GM12878 (cell line): Measurements from ENCODE around the gene RRP15. TPM values are rescaled to one million over a fixed set of nuclear protein-coding genes. Genes with fewer than 3 reads are reported as not detected.

ENCODE experiments used
- ATAC-seq: fragments of 200-7000 bp; cut with Tn5 transposase; 3 replicates; pipeline ENCODE4 v1.9.1; 2020; ENCODE audit warnings: mild to moderate bottlenecking, moderate library complexity
- BruUV-seq: library from RNA; stranded (reverse); fragments of 400-500 nt; replicated peaks from 2 replicates; lab custom pipeline; 2021; lab: Mats Ljungman, UMichigan
- CTCF ChIA-PET: fragments of 300-600 bp; sonication (Branson Sonifier 250); formaldehyde crosslinking; extraction: SDS; loops from one replicate; lab custom pipeline; 2021; ENCODE audit warnings: inconsistent platforms; lab: Yijun Ruan, JAX
- POLR2A ChIA-PET: fragments of 350-600 bp; formaldehyde crosslinking; extraction: SDS; loops from one replicate; lab custom pipeline; 2021; ENCODE audit warnings: inconsistent platforms; lab: Charles Lee
- RAD21 ChIA-PET: fragments of 300-600 bp; sonication (Branson Sonifier 250); formaldehyde crosslinking; loops from one replicate; lab custom pipeline; 2023; ENCODE audit warnings: antibody characterized with exemption; ENCODE audit not compliant: unreplicated experiment; lab: Charles Lee
- SMC1A ChIA-PET: fragments of 300-600 bp; sonication (Branson Sonifier 250); formaldehyde crosslinking; loops from one replicate; lab custom pipeline; 2023; ENCODE audit not compliant: unreplicated experiment, uncharacterized antibody; lab: Charles Lee
- DNase-seq: peaks from one replicate; pipeline ENCODE4 v3.0.0-alpha.2; 2011; ENCODE audit warnings: low read depth, low spot score
- FAIRE-seq: peaks from 3 replicates; lab custom pipeline; 2011; peaks lifted over from hg19 to GRCh38; lab: Jason Lieb, UNC
- H2AFZ ChIP-seq: 2 replicates; pipeline ENCODE4 v1.6.0; 2011; ENCODE audit warnings: low read depth, low read length, control low read depth; ENCODE audit not compliant: control insufficient read depth
- H3K27ac ChIP-seq: 2 replicates; pipeline ENCODE4 v1.5.1; 2011; ENCODE audit warnings: control low read depth; ENCODE audit not compliant: control insufficient read depth, insufficient read depth
- H3K27me3 ChIP-seq, 2 experiments: replicated peaks in 1 of 2; 2 replicates each; pipeline versions ENCODE4 v1.6.0 to v1.6.1; 2011; ENCODE audit warnings: low read length in 1 of 2; ENCODE audit not compliant: control insufficient read depth in 2 of 2, insufficient read depth in 2 of 2
- H3K36me3 ChIP-seq, 2 experiments: 2 replicates each; pipeline ENCODE4 v1.5.1; 2011; ENCODE audit warnings: low read length in 1 of 2; ENCODE audit not compliant: control insufficient read depth in 2 of 2, insufficient read depth in 2 of 2
- H3K4me1 ChIP-seq: 2 replicates; pipeline ENCODE4 v1.6.1; 2011; ENCODE audit warnings: mild to moderate bottlenecking, low read length, moderate library complexity, mixed read lengths; ENCODE audit not compliant: control insufficient read depth, insufficient read depth
- H3K4me2 ChIP-seq: 2 replicates; pipeline ENCODE4 v1.6.0; 2011; ENCODE audit warnings: control low read depth; ENCODE audit not compliant: control insufficient read depth, insufficient read depth
- H3K4me3 ChIP-seq: fragments of 200-600 bp; sonication (generic); 2 replicates; pipeline ENCODE4 v1.5.1; 2016
- H3K79me2 ChIP-seq: 2 replicates; pipeline ENCODE4 v1.6.0; 2011; ENCODE audit warnings: low read length; ENCODE audit not compliant: control insufficient read depth, insufficient read depth
- H3K9ac ChIP-seq: 2 replicates; pipeline ENCODE4 v1.8.0; 2011; ENCODE audit warnings: low read length, control low read depth, mixed read lengths; ENCODE audit not compliant: control insufficient read depth, insufficient read depth
- H3K9me3 ChIP-seq: replicated peaks from 3 replicates; pipeline ENCODE4 v1.5.1; 2011; ENCODE audit warnings: mild to moderate bottlenecking, low read length; ENCODE audit not compliant: control insufficient read depth, insufficient read depth
- H4K20me1 ChIP-seq: 2 replicates; pipeline ENCODE4 v1.6.0; 2011; ENCODE audit not compliant: control insufficient read depth, insufficient read depth
- CBX3 ChIP-seq: fragments of 200-600 bp; sonication (generic); IDR thresholded peaks from 2 replicates; pipeline ENCODE4 v1.6.1; 2016; ENCODE audit warnings: low read depth, borderline replicate concordance
- HDAC6 ChIP-seq: fragments of 200-600 bp; sonication (generic); IDR thresholded peaks from one replicate; pipeline ENCODE4 v1.8.0; 2017; ENCODE audit warnings: antibody characterized with exemption; ENCODE audit not compliant: unreplicated experiment
- LARP7 ChIP-seq: fragments of 450-650 bp; IDR thresholded peaks from 2 replicates; pipeline ENCODE4 v1.6.1; 2017; ENCODE audit warnings: mild to moderate bottlenecking
- PBX3 ChIP-seq: IDR thresholded peaks from 2 replicates; pipeline ENCODE4 v1.6.1; 2011; ENCODE audit warnings: mild to moderate bottlenecking, low read depth, low read length, moderate library complexity; ENCODE audit not compliant: insufficient replicate concordance
- RAD21 ChIP-seq: IDR thresholded peaks from 2 replicates; pipeline ENCODE4 v1.6.1; 2011; ENCODE audit warnings: mild to moderate bottlenecking, low read depth, low read length, moderate library complexity; ENCODE audit not compliant: insufficient read depth
- REST ChIP-seq: IDR thresholded peaks from 2 replicates; pipeline ENCODE4 v1.6.1; 2012; ENCODE audit warnings: mild to moderate bottlenecking, low read depth, low read length
- WGBS: methylation state at CpG from one replicate; pipeline ENCODE4 v1.1.6; 2016; ENCODE audit warnings: low lambda C conversion rate; ENCODE audit not compliant: insufficient replicate concordance, insufficient coverage; ENCODE audit errors: missing lambda C conversion rate; 5-methylcytosine and 5-hydroxymethylcytosine counted together
- in situ Hi-C: fragments of 300-500 bp; cut with MboI; formaldehyde crosslinking; loops from 9 replicates; pipeline ENCODE4 v1.14.3; 2018; ENCODE audit warnings: mixed read lengths
- intact Hi-C: fragments of 100-400 bp; cut with micrococcal nuclease; formaldehyde crosslinking; loops from one replicate; pipeline ENCODE4 v1.14.2; 2022; ENCODE audit not compliant: unreplicated experiment
- polyA plus RNA-seq, 11 experiments: library from polyadenylated mRNA; depleted of rRNA in 4 of 11; unstranded in 6 of 11; stranded (reverse) in 5 of 11; fragments of >200 nt; fragmentation: Nextera tagmentation in 4 of 11; fragmentation: Illumina TruSeq in 1 of 11; extraction: Ambion mirVana in 4 of 11; extraction: Trizol in 1 of 11; gene quantifications; 1 replicate in 1 of 11; 2 replicates in 10 of 11; pipeline versions ENCODE4 v1.2.1 to v1.2.3, GENCODE V29; 2011 to 2016; ENCODE audit warnings: inconsistent platforms in 2 of 11, missing spikeins in 2 of 11, low read depth in 1 of 11
- total RNA-seq, 4 experiments: library from RNA; depleted of rRNA in 3 of 4; stranded (reverse); fragments of >200 nt in 3 of 4; fragmentation: Illumina TruSeq in 1 of 4; extraction: Trizol in 1 of 4; gene quantifications; 2 replicates each; pipeline versions ENCODE4 v1.2.1 to v1.2.3, GENCODE V29; 2013 to 2021
- TF ChIP-seq, protein P1 (sequence below): fragments of 450-650 bp; formaldehyde crosslinking; IDR thresholded peaks from 2 replicates; pipeline ENCODE4 v1.4.0; 2020; ENCODE audit warnings: mild to moderate bottlenecking, moderate library complexity
- TF ChIP-seq, protein P2 (sequence below): fragments of 450-650 bp; IDR thresholded peaks from 2 replicates; pipeline ENCODE4 v1.6.1; 2017; ENCODE audit warnings: low read depth, mild to moderate bottlenecking, moderate library complexity

RRP15 gene
- total and polyA plus RNA-seq, 10 of the 15 experiments (the other 5 are each of a cell fraction or from before 2014, with no cell fraction given) = 5.6 to 37.8 (median 19.1) TPM

DNA sequence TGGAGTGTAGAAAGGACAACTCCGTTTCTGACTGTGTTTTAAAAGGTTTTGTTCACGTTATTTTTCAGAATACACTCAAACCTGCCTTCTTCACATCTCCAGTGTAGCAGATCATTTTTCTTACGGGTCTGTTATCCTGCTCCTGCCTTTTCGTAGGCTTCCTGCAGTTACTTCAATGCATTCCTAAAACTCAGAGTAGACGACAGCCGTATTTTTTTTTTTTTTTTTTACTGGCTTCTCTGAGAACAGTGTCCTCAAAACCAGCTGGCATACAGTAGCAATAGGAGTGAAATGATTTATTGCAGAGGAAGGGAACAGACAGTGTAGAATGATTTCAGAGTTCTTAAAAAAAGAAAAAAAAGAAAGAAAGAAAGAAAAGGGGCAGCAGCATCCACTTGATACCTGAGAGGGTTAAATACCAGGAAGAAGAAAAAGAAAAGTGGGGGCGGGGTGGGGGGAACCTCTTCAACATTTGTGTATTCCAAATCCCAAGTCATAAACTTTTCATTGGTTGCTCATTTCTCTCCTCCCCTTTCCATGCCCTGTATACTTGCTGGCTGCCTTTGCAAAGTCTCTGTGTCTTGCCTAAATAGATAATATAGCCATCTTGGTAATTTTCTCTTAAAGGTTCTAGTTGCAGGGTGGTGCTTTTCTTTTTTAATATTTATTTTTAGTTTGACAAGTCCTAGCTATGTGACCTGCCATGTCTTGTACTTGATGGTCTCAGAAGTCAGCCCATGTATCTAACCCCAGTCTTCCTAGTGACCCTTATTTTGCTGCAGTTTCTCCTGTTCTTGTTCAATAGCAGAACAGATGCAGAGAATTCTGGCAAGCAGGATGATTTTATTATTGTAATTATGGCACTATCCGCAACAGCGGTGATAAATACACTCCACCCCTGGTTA, 62.9 kb downstream of the RRP15 start (continued):
- no peak for TF ChIP-seq HDAC6

DNA sequence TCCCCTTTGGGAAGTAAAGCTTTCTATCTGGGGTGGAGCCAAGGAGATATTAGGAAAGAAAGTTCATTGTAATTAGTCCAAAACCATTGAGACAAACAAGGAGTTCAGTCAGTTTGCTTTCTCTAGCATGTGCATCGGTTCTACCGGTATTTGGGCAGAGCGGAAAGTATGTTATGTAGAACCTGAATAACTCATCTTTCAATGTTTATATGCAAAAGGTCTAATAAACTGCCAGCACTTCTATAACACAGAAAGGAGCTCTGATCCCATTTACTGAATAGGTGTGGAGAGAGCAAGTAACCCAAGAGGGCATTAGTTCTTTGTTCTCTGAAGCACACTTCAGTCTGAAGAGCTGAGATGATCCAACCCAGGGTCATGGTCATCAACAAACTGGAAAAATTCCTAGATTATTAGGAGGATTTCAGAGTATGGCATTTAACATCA, 63.6 kb downstream of the RRP15 start:
- peaks cover 3 to 21% of the 10 kb centered on the region in 2 experiments for H3K27me3 ChIP-seq
- POLR2A ChIA-PET = no interaction called here
- H3K79me2 ChIP-seq = no peaks in the 10 kb centered on the region
- no peak overlapping the region for H3K4me3 ChIP-seq
- no peaks in the 10 kb centered on the region for H3K36me3 ChIP-seq
- H3K9ac ChIP-seq = no peak overlapping the region
- H2AFZ ChIP-seq = no peak overlapping the region
- 100% methylated on average over 3 of the region's 3 CpGs for WGBS
- no peak for FAIRE-seq
- DNase-seq = no peak
- SMC1A ChIA-PET = interaction anchor here (1.2 kb wide), 1 partner anchor 8 kb away, joined by 4 read pairs; no protein-coding TSS in a partner anchor
- BruUV-seq = no TSS peak
- peaks cover 6% of the 10 kb centered on the region for H3K4me1 ChIP-seq
- no peaks in the 10 kb centered on the region for H3K9me3 ChIP-seq
- no peaks in the 10 kb centered on the region for H4K20me1 ChIP-seq
- no peak overlapping the region for H3K4me2 ChIP-seq
- no peak for ATAC-seq
- CTCF ChIA-PET = interaction anchor here (1.2 kb wide), 1 partner anchor 10 kb away, joined by 4 read pairs; no protein-coding TSS in a partner anchor
- intact Hi-C loops = loop anchor here (5.0 kb wide), 1 partner anchor 1219 kb away; no protein-coding TSS in a partner anchor
- RAD21 ChIA-PET = no interaction called here
- in situ Hi-C loops = loop anchor here (10.0 kb wide), 2 partner anchors 1216 to 1466 kb away; no protein-coding TSS in a partner anchor
- H3K27ac ChIP-seq = no peak overlapping the region
- TF ChIP-seq CBX3 (no peak), HDAC6 (no peak), RAD21 (no peak), PBX3 (no peak), LARP7 (no peak), REST (no peak)
- TF ChIP-seq, protein P1, sequence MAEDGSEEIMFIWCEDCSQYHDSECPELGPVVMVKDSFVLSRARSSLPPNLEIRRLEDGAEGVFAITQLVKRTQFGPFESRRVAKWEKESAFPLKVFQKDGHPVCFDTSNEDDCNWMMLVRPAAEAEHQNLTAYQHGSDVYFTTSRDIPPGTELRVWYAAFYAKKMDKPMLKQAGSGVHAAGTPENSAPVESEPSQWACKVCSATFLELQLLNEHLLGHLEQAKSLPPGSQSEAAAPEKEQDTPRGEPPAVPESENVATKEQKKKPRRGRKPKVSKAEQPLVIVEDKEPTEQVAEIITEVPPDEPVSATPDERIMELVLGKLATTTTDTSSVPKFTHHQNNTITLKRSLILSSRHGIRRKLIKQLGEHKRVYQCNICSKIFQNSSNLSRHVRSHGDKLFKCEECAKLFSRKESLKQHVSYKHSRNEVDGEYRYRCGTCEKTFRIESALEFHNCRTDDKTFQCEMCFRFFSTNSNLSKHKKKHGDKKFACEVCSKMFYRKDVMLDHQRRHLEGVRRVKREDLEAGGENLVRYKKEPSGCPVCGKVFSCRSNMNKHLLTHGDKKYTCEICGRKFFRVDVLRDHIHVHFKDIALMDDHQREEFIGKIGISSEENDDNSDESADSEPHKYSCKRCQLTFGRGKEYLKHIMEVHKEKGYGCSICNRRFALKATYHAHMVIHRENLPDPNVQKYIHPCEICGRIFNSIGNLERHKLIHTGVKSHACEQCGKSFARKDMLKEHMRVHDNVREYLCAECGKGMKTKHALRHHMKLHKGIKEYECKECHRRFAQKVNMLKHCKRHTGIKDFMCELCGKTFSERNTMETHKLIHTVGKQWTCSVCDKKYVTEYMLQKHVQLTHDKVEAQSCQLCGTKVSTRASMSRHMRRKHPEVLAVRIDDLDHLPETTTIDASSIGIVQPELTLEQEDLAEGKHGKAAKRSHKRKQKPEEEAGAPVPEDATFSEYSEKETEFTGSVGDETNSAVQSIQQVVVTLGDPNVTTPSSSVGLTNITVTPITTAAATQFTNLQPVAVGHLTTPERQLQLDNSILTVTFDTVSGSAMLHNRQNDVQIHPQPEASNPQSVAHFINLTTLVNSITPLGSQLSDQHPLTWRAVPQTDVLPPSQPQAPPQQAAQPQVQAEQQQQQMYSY (CRISPR knock-in tag) = no peak
- TF ChIP-seq, protein P2, sequence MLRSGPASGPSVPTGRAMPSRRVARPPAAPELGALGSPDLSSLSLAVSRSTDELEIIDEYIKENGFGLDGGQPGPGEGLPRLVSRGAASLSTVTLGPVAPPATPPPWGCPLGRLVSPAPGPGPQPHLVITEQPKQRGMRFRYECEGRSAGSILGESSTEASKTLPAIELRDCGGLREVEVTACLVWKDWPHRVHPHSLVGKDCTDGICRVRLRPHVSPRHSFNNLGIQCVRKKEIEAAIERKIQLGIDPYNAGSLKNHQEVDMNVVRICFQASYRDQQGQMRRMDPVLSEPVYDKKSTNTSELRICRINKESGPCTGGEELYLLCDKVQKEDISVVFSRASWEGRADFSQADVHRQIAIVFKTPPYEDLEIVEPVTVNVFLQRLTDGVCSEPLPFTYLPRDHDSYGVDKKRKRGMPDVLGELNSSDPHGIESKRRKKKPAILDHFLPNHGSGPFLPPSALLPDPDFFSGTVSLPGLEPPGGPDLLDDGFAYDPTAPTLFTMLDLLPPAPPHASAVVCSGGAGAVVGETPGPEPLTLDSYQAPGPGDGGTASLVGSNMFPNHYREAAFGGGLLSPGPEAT = no peak
